K562 (cell line): ENCODE data around the gene GMNN. TPM values are rescaled to one million over a fixed set of nuclear protein-coding genes. Genes with fewer than 3 reads are reported as not detected.
A peak's percentile ranks its signal among the peaks of the same experiment; 100 is the strongest.

ENCODE experiments used
- ATAC-seq: fragments of 200-7000 bp; cut with Tn5 transposase; 3 replicates; pipeline ENCODE4 v1.9.1; 2020; ENCODE audit warnings: moderate library complexity
- BruUV-seq: library from RNA; stranded (reverse); fragments of 400-500 nt; replicated peaks from 2 replicates; lab custom pipeline; 2021; lab: Mats Ljungman, UMichigan
- CTCF ChIA-PET: fragments of 300-600 bp; formaldehyde crosslinking; extraction: SDS; loops from one replicate; lab custom pipeline; 2021; ENCODE audit warnings: low intra/inter-chr PET ratio; lab: Yijun Ruan, JAX
- POLR2A ChIA-PET: fragments of 300-600, 350-650 bp; sonication (Branson Sonifier 250); formaldehyde crosslinking; extraction: SDS; loops from one replicate; lab custom pipeline; 2021; ENCODE audit warnings: antibody characterized with exemption, inconsistent platforms; lab: Yijun Ruan, JAX
- DNase-seq, 4 experiments: peaks; one replicate each; pipeline versions ENCODE4 v3.0.0 to v3.0.0-alpha.2; 2011 to 2018; ENCODE audit warnings: low spot score in 3 of 4, mixed read lengths in 3 of 4; ENCODE audit errors: extremely low read depth in 1 of 4
- FAIRE-seq: peaks from 2 replicates; lab custom pipeline; 2011; peaks lifted over from hg19 to GRCh38; lab: Jason Lieb, UNC
- H2AFZ ChIP-seq: 2 replicates; pipeline ENCODE4 v1.6.0; 2011; ENCODE audit warnings: low read depth, low read length, control low read depth, inconsistent platforms
- H3K27ac ChIP-seq: fragments of 200-600 bp; 3 replicates; pipeline ENCODE4 v1.8.0; 2011; ENCODE audit warnings: low read depth, mild to moderate bottlenecking, control low read depth, inconsistent platforms, low read length, moderate library complexity, mixed read lengths; ENCODE audit errors: extremely low read depth
- H3K27me3 ChIP-seq, 2 experiments: fragments of 300-600 bp in 1 of 2; 2 replicates in 1 of 2; 3 replicates in 1 of 2; pipeline versions ENCODE4 v1.6.0 to v1.8.0; 2011; ENCODE audit warnings: inconsistent platforms in 2 of 2, low read length in 2 of 2, mild to moderate bottlenecking in 1 of 2, mixed read lengths in 1 of 2, moderate library complexity in 1 of 2; ENCODE audit not compliant: control insufficient read depth in 2 of 2, insufficient read depth in 2 of 2
- H3K36me3 ChIP-seq: fragments of 300-600 bp; 3 replicates; pipeline ENCODE4 v1.8.0; 2011; ENCODE audit warnings: mild to moderate bottlenecking, low read length, inconsistent platforms; ENCODE audit not compliant: control insufficient read depth, insufficient read depth
- H3K4me1 ChIP-seq, 2 experiments: fragments of 200-600 bp in 1 of 2; replicated peaks in 1 of 2; 2 replicates in 1 of 2; 3 replicates in 1 of 2; pipeline versions ENCODE4 v1.5.1 to v1.8.0; 2011; ENCODE audit warnings: inconsistent platforms in 2 of 2, low read length in 2 of 2, mild to moderate bottlenecking in 1 of 2, mixed read lengths in 1 of 2, moderate library complexity in 1 of 2; ENCODE audit not compliant: control insufficient read depth in 2 of 2, insufficient read depth in 2 of 2
- H3K4me2 ChIP-seq: 2 replicates; pipeline ENCODE4 v1.6.1; 2011; ENCODE audit warnings: low read length, control low read depth, inconsistent platforms, mixed read lengths; ENCODE audit not compliant: insufficient read depth
- H3K4me3 ChIP-seq: fragments of 200-600 bp; sonication (generic), shearing (Covaris generic); 2 replicates; pipeline ENCODE4 v1.5.1; 2016; ENCODE audit warnings: control low read depth, inconsistent platforms
- H3K79me2 ChIP-seq: fragments of 200-600 bp; 3 replicates; pipeline ENCODE4 v1.8.0; 2011; ENCODE audit warnings: low read length, inconsistent platforms; ENCODE audit not compliant: control insufficient read depth, insufficient read depth
- H3K9ac ChIP-seq, 2 experiments: 2 replicates each; pipeline versions ENCODE4 v1.6.0 to v1.6.1; 2011; ENCODE audit warnings: low read depth in 2 of 2, low read length in 2 of 2, control low read depth in 1 of 2, inconsistent platforms in 1 of 2, mild to moderate bottlenecking in 1 of 2, mixed read lengths in 1 of 2; ENCODE audit not compliant: insufficient read depth in 1 of 2
- H3K9me1 ChIP-seq: one replicate; pipeline ENCODE4 v1.6.0; 2011; ENCODE audit warnings: inconsistent platforms, mild to moderate bottlenecking, low read length, moderate library complexity; ENCODE audit not compliant: control insufficient read depth, insufficient read depth
- H3K9me3 ChIP-seq: replicated peaks from 2 replicates; pipeline ENCODE4 v1.5.1; 2011; ENCODE audit warnings: low read depth, low read length, inconsistent platforms; ENCODE audit not compliant: control insufficient read depth, insufficient read depth
- H4K20me1 ChIP-seq: replicated peaks from 2 replicates; pipeline ENCODE4 v1.6.1; 2011; ENCODE audit warnings: low read length, inconsistent platforms, mixed read lengths; ENCODE audit not compliant: control insufficient read depth, insufficient read depth
- POLR2H ChIP-seq: IDR thresholded peaks from 2 replicates; pipeline ENCODE4 v1.6.1; 2016; ENCODE audit warnings: missing genetic modification characterization, low read depth, mild to moderate bottlenecking, control low read depth, missing compliant biosample characterization, moderate library complexity
- SPI1 ChIP-seq: IDR thresholded peaks from 2 replicates; pipeline ENCODE4 v1.6.1; 2011; ENCODE audit warnings: low read depth, low read length, control low read depth, borderline replicate concordance
- ZNF449 ChIP-seq: fragments of 250-450 bp; sonication (Bioruptor Pico); IDR thresholded peaks from 2 replicates; pipeline ENCODE4 v1.8.0; 2022; ENCODE audit warnings: moderate library complexity, mild to moderate bottlenecking, inconsistent platforms
- WGBS: fragments of 100-300 bp; shearing (Covaris generic); methylation state at CpG from one replicate; pipeline ENCODE4 v1.1.6; 2016; ENCODE audit warnings: low coverage, mixed read lengths; ENCODE audit not compliant: insufficient coverage; ENCODE audit errors: missing lambda C conversion rate; 5-methylcytosine and 5-hydroxymethylcytosine counted together
- in situ Hi-C: fragments of 300-500 bp; cut with MboI; formaldehyde crosslinking; loops from 4 replicates; pipeline ENCODE4 v1.15.0; 2018; ENCODE audit warnings: inconsistent platforms, mixed read lengths
- intact Hi-C: fragments of 100-400 bp; cut with micrococcal nuclease; formaldehyde crosslinking; loops from 2 replicates; pipeline ENCODE4 v1.14.2; 2022
- polyA plus RNA-seq, 8 experiments: library from polyadenylated mRNA; depleted of rRNA in 4 of 8; stranded (reverse) in 5 of 8; unstranded in 3 of 8; fragments of >200 nt; fragmentation: Nextera tagmentation in 2 of 8; fragmentation: Illumina TruSeq in 1 of 8; extraction: Ambion mirVana in 2 of 8; extraction: Trizol in 1 of 8; gene quantifications; 2 replicates each; pipeline versions ENCODE4 v1.2.1 to v1.2.3, GENCODE V29; 2011 to 2014; ENCODE audit warnings: inconsistent platforms in 1 of 8, missing spikeins in 1 of 8
- total RNA-seq, 7 experiments: library from RNA; depleted of rRNA in 6 of 7; stranded (reverse); fragments of >200 nt in 6 of 7; fragmentation: Illumina TruSeq in 2 of 7; extraction: Trizol in 2 of 7; gene quantifications; 2 replicates each; pipeline versions ENCODE4 v1.2.1 to v1.2.3, GENCODE V29; 2011 to 2021; ENCODE audit warnings: low replicate concordance in 1 of 7

Gene GMNN
- total and polyA plus RNA-seq, 9 of the 15 experiments (the other 6 are each of a cell fraction or from before 2014, with no cell fraction given), result 144 to 370 (median 210) TPM

GRCh38 chr6:24743944-24744335 is 30.8 kb upstream of the GMNN start:
- no peaks in the 10 kb centered on the region for H4K20me1 ChIP-seq
- POLR2A ChIA-PET, result interaction anchor here (0.8 to 1.4 kb wide), 5 partner anchors 9 to 40 kb away, joined by 3 to 9 read pairs (median 4); no protein-coding TSS in a partner anchor
- peak overlapping the region; percentile 70; the same call in 1 of the 3 replicates for H3K27ac ChIP-seq
- no peak overlapping the region for H3K9ac ChIP-seq
- WGBS, result 40% methylated on average over 2 of the region's 3 CpGs
- FAIRE-seq, result no peak
- H3K4me3 ChIP-seq, result no peak overlapping the region
- intact Hi-C loops, result no loop called here
- no peaks in the 10 kb centered on the region for H3K9me3 ChIP-seq
- TF ChIP-seq SPI1 (peak; percentile 85), POLR2H (tag) (0 out of 2 replicates have a peak, but pooled peaks have one; percentile 20), ZNF449 (no peak)
- in situ Hi-C loops, result no loop called here
- H2AFZ ChIP-seq, result peak overlapping the region; percentile 88
- H3K79me2 ChIP-seq, result no peaks in the 10 kb centered on the region
- no peak for DNase-seq
- CTCF ChIA-PET, result no interaction called here
- 0 out of 5 replicates have a peak, but pooled peaks cover 0 to under 1% of the 10 kb centered on the region in 2 experiments for H3K27me3 ChIP-seq
- no peak overlapping the region for H3K4me2 ChIP-seq
- no peaks in the 10 kb centered on the region for H3K36me3 ChIP-seq
- no peak for ATAC-seq
- no peaks in the 10 kb centered on the region for H3K9me1 ChIP-seq
- H3K4me1 ChIP-seq, result peaks cover 0 to 14% of the 10 kb centered on the region in 2 experiments; a peak in 3 of 5 replicates
- no TSS peak for BruUV-seq
